Body of pancreas (tissue), 4 donors: ENCODE measurements around the gene TMEM132C. TPM values are rescaled to one million over a fixed set of nuclear protein-coding genes. Genes with fewer than 3 reads are reported as not detected.
"Not testable (repeated sequence)": the region's sequence is repeated elsewhere in the genome, so short reads cannot be mapped to it uniquely, and the experiment has no call there.

Experiments used
- ATAC-seq: fragments of 150-250 bp; one replicate; pipeline ENCODE4 v1.9.1; 2016
- DNase-seq, 4 donors: peaks; one replicate each; pipeline ENCODE4 v3.0.0-alpha.2; 2019
- H3K27ac ChIP-seq, 4 donors: fragments of 200-600 bp; sonication (generic); 1 replicate in 3 of 4; 2 replicates in 1 of 4; pipeline versions ENCODE4 v1.5.1 to v1.6.1; 2016 to 2019; ENCODE audit warnings: mild to moderate bottlenecking in 1 of 4, mixed read lengths in 1 of 4, moderate library complexity in 1 of 4
- H3K27me3 ChIP-seq, 2 donors: fragments of 200-600 bp; sonication (generic); one replicate each; pipeline ENCODE4 v1.6.0; 2016; ENCODE audit warnings: mild to moderate bottlenecking in 1 of 2
- H3K36me3 ChIP-seq, 2 donors: fragments of 200-600 bp; sonication (generic); replicated peaks in 1 of 2; 2 replicates each; pipeline ENCODE4 v1.5.1; 2016; ENCODE audit warnings: low read depth in 2 of 2; ENCODE audit not compliant: insufficient read depth in 1 of 2
- H3K4me1 ChIP-seq: fragments of 200-600 bp; sonication (generic); one replicate; pipeline ENCODE4 v1.6.0; 2016
- H3K4me3 ChIP-seq, 2 donors: fragments of 200-600 bp; sonication (generic); 1 replicate in 1 of 2; 2 replicates in 1 of 2; pipeline ENCODE4 v1.5.1; 2016 to 2019
- H3K9me3 ChIP-seq, 3 donors: fragments of 200-600 bp; sonication (generic); 1 replicate in 2 of 3; 2 replicates in 1 of 3; pipeline ENCODE4 v1.5.1; 2016
- POLR2A ChIP-seq, 3 donors: fragments of 450-650 bp; IDR thresholded peaks; one replicate each; pipeline ENCODE4 v1.6.1; 2016; ENCODE audit warnings: antibody characterized with exemption in 3 of 3, mild to moderate bottlenecking in 2 of 3
- WGBS, 2 donors: methylation state at CpG; one replicate each; pipeline ENCODE4 v1.1.5; 2017; 5-methylcytosine and 5-hydroxymethylcytosine counted together
- intact Hi-C: fragments of 100-400 bp; cut with DNase I; formaldehyde crosslinking; loops from one replicate; pipeline ENCODE4 v1.15.1; 2023
- total RNA-seq, 2 donors: library from RNA; depleted of rRNA; stranded (reverse); fragments of >200 nt; gene quantifications; one replicate each; pipeline ENCODE4 v1.1.0, GENCODE V29; 2016
- TF ChIP-seq, protein P1 (sequence below), 7 experiments: fragments of 450-650 bp in 4 of 7; fragments of 200-600 bp in 3 of 7; sonication (generic) in 3 of 7; IDR thresholded peaks; one replicate each; pipeline ENCODE4 v1.5.1; 2016 to 2019; ENCODE audit warnings: antibody characterized with exemption in 7 of 7

Gene TMEM132C
- total RNA-seq, 2 donors from 2014 or later = 4.4 to 8.2 TPM

- no peak overlapping the region for H3K4me3 ChIP-seq
- H3K27ac ChIP-seq = no peak overlapping the region
- H3K27me3 ChIP-seq = no peaks in the 10 kb centered on the region
- H3K4me1 ChIP-seq = no peaks in the 10 kb centered on the region
- ATAC-seq (no peak), DNase-seq (no peak)
- H3K9me3 ChIP-seq = no peaks in the 10 kb centered on the region
- TF ChIP-seq, protein P1, sequence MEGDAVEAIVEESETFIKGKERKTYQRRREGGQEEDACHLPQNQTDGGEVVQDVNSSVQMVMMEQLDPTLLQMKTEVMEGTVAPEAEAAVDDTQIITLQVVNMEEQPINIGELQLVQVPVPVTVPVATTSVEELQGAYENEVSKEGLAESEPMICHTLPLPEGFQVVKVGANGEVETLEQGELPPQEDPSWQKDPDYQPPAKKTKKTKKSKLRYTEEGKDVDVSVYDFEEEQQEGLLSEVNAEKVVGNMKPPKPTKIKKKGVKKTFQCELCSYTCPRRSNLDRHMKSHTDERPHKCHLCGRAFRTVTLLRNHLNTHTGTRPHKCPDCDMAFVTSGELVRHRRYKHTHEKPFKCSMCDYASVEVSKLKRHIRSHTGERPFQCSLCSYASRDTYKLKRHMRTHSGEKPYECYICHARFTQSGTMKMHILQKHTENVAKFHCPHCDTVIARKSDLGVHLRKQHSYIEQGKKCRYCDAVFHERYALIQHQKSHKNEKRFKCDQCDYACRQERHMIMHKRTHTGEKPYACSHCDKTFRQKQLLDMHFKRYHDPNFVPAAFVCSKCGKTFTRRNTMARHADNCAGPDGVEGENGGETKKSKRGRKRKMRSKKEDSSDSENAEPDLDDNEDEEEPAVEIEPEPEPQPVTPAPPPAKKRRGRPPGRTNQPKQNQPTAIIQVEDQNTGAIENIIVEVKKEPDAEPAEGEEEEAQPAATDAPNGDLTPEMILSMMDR (IDR thresholded peaks at IDR 0.05) = no peak
- H3K36me3 ChIP-seq = no peaks in the 10 kb centered on the region
- intact Hi-C loops = no loop called here
- WGBS, 2 donors = 59 to 64% methylated on average over 2 of the region's 2 CpGs
Observed at GRCh38 chr12:128471491-128471890, 204.5 kb downstream of the TMEM132C start.

GRCh38 chr12:128474916-128475315 is 207.9 kb downstream of the TMEM132C start:
- intact Hi-C loops = no loop called here
- no peak overlapping the region for H3K27ac ChIP-seq
- DNase-seq (no peak), ATAC-seq (no peak)
- 53 to 62% methylated on average over 10 of the region's 10 CpGs for WGBS, 2 donors
- H3K36me3 ChIP-seq = no peaks in the 10 kb centered on the region
- H3K9me3 ChIP-seq = no peaks in the 10 kb centered on the region
- no peak overlapping the region for H3K4me3 ChIP-seq
- H3K27me3 ChIP-seq = no peaks in the 10 kb centered on the region
- TF ChIP-seq POLR2A (IDR thresholded peaks at IDR 0.05) = no peak
- TF ChIP-seq, protein P1 (IDR thresholded peaks at IDR 0.05) = no peak
- no peaks in the 10 kb centered on the region for H3K4me1 ChIP-seq

DNA sequence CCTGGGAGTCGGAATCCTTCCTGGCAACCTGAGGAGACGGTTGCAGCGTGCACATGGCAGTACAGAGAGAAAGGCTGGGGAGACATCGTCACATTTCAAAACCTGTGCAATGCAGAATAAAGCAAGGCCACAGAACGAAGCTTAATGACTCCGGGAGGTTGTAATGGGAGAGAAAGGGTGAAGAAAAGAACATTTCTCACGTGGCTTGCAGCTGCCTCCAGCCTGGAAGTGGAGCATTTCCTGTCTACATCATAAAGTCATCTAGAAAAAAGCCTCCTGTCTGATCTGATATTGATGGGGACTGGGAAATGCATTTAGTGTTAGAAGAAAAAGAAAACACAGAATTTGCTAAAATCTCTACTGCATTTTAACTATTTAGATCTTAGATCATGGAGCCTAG is 209.3 kb downstream of the TMEM132C start:
- Histone ChIP-seq H3K4me1 (no peaks in the 10 kb centered on the region), H3K36me3 (no peaks in the 10 kb centered on the region), H3K27ac (no peak overlapping the region), H3K27me3 (no peaks in the 10 kb centered on the region), H3K4me3 (no peak overlapping the region), H3K9me3 (no peaks in the 10 kb centered on the region)
- intact Hi-C loops = no loop called here
- DNase-seq (no peak), ATAC-seq (no peak)
- WGBS, 2 donors = 33 to 43% methylated on average over 7 of the region's 7 CpGs
- TF ChIP-seq POLR2A (IDR thresholded peaks at IDR 0.05) = no peak
- TF ChIP-seq, protein P1 (IDR thresholded peaks at IDR 0.05) = no peak

- no peak overlapping the region for H3K27ac ChIP-seq
- WGBS, 2 donors = 59 to 60% methylated on average over 9 of the region's 9 CpGs
- H3K9me3 ChIP-seq = no peaks in the 10 kb centered on the region
- H3K27me3 ChIP-seq = no peaks in the 10 kb centered on the region
- H3K4me1 ChIP-seq = no peaks in the 10 kb centered on the region
- TF ChIP-seq POLR2A (IDR thresholded peaks at IDR 0.05) = no peak
- TF ChIP-seq, protein P1 (IDR thresholded peaks at IDR 0.05) = no peak
- no peak overlapping the region for H3K4me3 ChIP-seq
- intact Hi-C loops = no loop called here
- H3K36me3 ChIP-seq = no peaks in the 10 kb centered on the region
- ATAC-seq = no peak
- no peak for DNase-seq
Observed at GRCh38 chr12:128483526-128484255, 216.7 kb downstream of the TMEM132C start.

- H3K36me3 ChIP-seq, H3K4me3 ChIP-seq, intact Hi-C loops, DNase-seq, H3K27me3 ChIP-seq, H3K27ac ChIP-seq, ATAC-seq, H3K9me3 ChIP-seq, H3K4me1 ChIP-seq: not testable (repeated sequence)
- WGBS, 2 donors = 86 to 90% methylated on average over 13 of the region's 13 CpGs
Observed at GRCh38 chr12:128497376-128497775, 230.4 kb downstream of the TMEM132C start.
